MM.1S (cell line): ENCODE measurements around the gene SAMD4A.

Experiments
- DNase-seq: peaks from one replicate; pipeline ENCODE4 v3.0.0-alpha.2; 2015
- H2AFZ ChIP-seq: fragments of 300-600 bp; sonication (generic); 2 replicates; pipeline ENCODE4 v1.6.0; 2016; ENCODE audit warnings: antibody characterized with exemption, low read length
- H3F3A ChIP-seq: fragments of 300-600 bp; sonication (generic); 2 replicates; pipeline ENCODE4 v1.6.1; 2016; ENCODE audit warnings: mild to moderate bottlenecking, antibody characterized with exemption, low read length, moderate library complexity, mixed read lengths; ENCODE audit not compliant: insufficient read depth
- H3K27ac ChIP-seq: fragments of 300-600 bp; sonication (generic); 2 replicates; pipeline ENCODE4 v1.5.1; 2016; ENCODE audit warnings: mild to moderate bottlenecking, low read length
- H3K27me3 ChIP-seq: fragments of 300-600 bp; sonication (generic); replicated peaks from 2 replicates; pipeline ENCODE4 v1.6.0; 2016; ENCODE audit warnings: low read length; ENCODE audit not compliant: insufficient read depth
- H3K36me3 ChIP-seq: fragments of 300-600 bp; sonication (generic); replicated peaks from 2 replicates; pipeline ENCODE4 v1.6.1; 2016; ENCODE audit warnings: mild to moderate bottlenecking, low read length, mixed read lengths; ENCODE audit not compliant: insufficient read depth
- H3K4me1 ChIP-seq: fragments of 300-600 bp; sonication (generic); 2 replicates; pipeline ENCODE4 v1.6.1; 2016; ENCODE audit warnings: low read length, mixed read lengths
- H3K4me2 ChIP-seq: fragments of 300-600 bp; sonication (generic); 2 replicates; pipeline ENCODE4 v1.6.0; 2016; ENCODE audit warnings: low read depth, low read length
- H3K4me3 ChIP-seq: fragments of 300-600 bp; sonication (generic); 2 replicates; pipeline ENCODE4 v1.5.1; 2016; ENCODE audit warnings: low read length, mixed read lengths
- H3K79me2 ChIP-seq: fragments of 300-600 bp; sonication (generic); 2 replicates; pipeline ENCODE4 v1.6.1; 2016; ENCODE audit warnings: mixed run types, low read length, mixed read lengths
- H3K9ac ChIP-seq: fragments of 300-600 bp; sonication (generic); 2 replicates; pipeline ENCODE4 v1.6.1; 2016; ENCODE audit warnings: low read length, mixed read lengths
- H3K9me2 ChIP-seq: fragments of 300-600 bp; sonication (generic); replicated peaks from 2 replicates; pipeline ENCODE4 v1.6.1; 2016; ENCODE audit warnings: mild to moderate bottlenecking, low read length, mixed read lengths; ENCODE audit not compliant: insufficient read depth
- H3K9me3 ChIP-seq: fragments of 300-600 bp; sonication (generic); replicated peaks from 2 replicates; pipeline ENCODE4 v1.6.1; 2016; ENCODE audit warnings: mild to moderate bottlenecking, low read length, mixed read lengths; ENCODE audit not compliant: insufficient read depth
- H4K20me1 ChIP-seq: fragments of 300-600 bp; sonication (generic); 2 replicates; pipeline ENCODE4 v1.6.1; 2016; ENCODE audit warnings: mild to moderate bottlenecking, low read length, moderate library complexity, mixed read lengths; ENCODE audit not compliant: insufficient read depth
- EZH2 ChIP-seq: fragments of 300-600 bp; sonication (generic); optimal IDR thresholded peaks from 2 replicates; pipeline ENCODE3; 2017; ENCODE audit warnings: low read depth, mild to moderate bottlenecking, antibody characterized with exemption, low read length, mixed read lengths
- EZH2phosphoT487 ChIP-seq: fragments of 300-600 bp; sonication (generic); IDR thresholded peaks from 2 replicates; pipeline ENCODE4 v1.6.1; 2018; ENCODE audit warnings: antibody characterized with exemption, low read length
- TF ChIP-seq, protein P1 (sequence below): fragments of 300-600 bp; sonication (generic); IDR thresholded peaks from 2 replicates; pipeline ENCODE4 v1.5.1; 2016; ENCODE audit warnings: antibody characterized with exemption, low read length, mixed read lengths

The SAMD4A gene

GRCh38 chr14:54724676-54725325, 157.9 kb downstream of the SAMD4A start:
- H3K79me2 ChIP-seq: no peaks in the 10 kb centered on the region
- no peak overlapping the region for H3K9ac ChIP-seq
- H3K4me2 ChIP-seq: no peak overlapping the region
- no peaks in the 10 kb centered on the region for H3K9me2 ChIP-seq
- no peak for DNase-seq
- H3K27ac ChIP-seq: no peak overlapping the region
- H3K4me1 ChIP-seq: no peaks in the 10 kb centered on the region
- no peaks in the 10 kb centered on the region for H3K9me3 ChIP-seq
- H4K20me1 ChIP-seq: no peaks in the 10 kb centered on the region
- H3K36me3 ChIP-seq: no peaks in the 10 kb centered on the region
- no peak overlapping the region for H3K4me3 ChIP-seq
- H2AFZ ChIP-seq: no peak overlapping the region
- no peaks in the 10 kb centered on the region; the same call in 1 of the 2 replicates for H3K27me3 ChIP-seq
- 0 out of 2 replicates have a peak, but pooled peaks cover under 1% of the 10 kb centered on the region for H3F3A ChIP-seq
- no peak for TF ChIP-seq EZH2
- TF ChIP-seq, protein P1, sequence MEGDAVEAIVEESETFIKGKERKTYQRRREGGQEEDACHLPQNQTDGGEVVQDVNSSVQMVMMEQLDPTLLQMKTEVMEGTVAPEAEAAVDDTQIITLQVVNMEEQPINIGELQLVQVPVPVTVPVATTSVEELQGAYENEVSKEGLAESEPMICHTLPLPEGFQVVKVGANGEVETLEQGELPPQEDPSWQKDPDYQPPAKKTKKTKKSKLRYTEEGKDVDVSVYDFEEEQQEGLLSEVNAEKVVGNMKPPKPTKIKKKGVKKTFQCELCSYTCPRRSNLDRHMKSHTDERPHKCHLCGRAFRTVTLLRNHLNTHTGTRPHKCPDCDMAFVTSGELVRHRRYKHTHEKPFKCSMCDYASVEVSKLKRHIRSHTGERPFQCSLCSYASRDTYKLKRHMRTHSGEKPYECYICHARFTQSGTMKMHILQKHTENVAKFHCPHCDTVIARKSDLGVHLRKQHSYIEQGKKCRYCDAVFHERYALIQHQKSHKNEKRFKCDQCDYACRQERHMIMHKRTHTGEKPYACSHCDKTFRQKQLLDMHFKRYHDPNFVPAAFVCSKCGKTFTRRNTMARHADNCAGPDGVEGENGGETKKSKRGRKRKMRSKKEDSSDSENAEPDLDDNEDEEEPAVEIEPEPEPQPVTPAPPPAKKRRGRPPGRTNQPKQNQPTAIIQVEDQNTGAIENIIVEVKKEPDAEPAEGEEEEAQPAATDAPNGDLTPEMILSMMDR: no peak
- TF ChIP-seq EZH2phosphoT487: no peak

- Histone ChIP-seq H2AFZ (no peak overlapping the region), H3K27ac (no peak overlapping the region), H3K36me3 (no peaks in the 10 kb centered on the region), H3K4me3 (no peak overlapping the region), H4K20me1 (no peaks in the 10 kb centered on the region), H3K79me2 (no peaks in the 10 kb centered on the region), H3K9ac (no peak overlapping the region), H3K4me1 (peaks cover 6% of the 10 kb centered on the region; the same call in 1 of the 2 replicates), H3K4me2 (no peak overlapping the region), H3K9me2 (no peaks in the 10 kb centered on the region), H3K27me3 (no peaks in the 10 kb centered on the region; the same call in 1 of the 2 replicates), H3F3A (peaks cover 9% of the 10 kb centered on the region), H3K9me3 (no peaks in the 10 kb centered on the region)
- no peak for TF ChIP-seq EZH2phosphoT487
- no peak for DNase-seq
These were observed 159.1 kb downstream of the SAMD4A start for GRCh38 chr14:54725998-54726397.

- Histone ChIP-seq H3K4me1 (peaks cover 6% of the 10 kb centered on the region; the same call in 1 of the 2 replicates), H3K4me3 (no peak overlapping the region), H3K9me3 (no peaks in the 10 kb centered on the region), H3K27me3 (no peaks in the 10 kb centered on the region; the same call in 1 of the 2 replicates), H3K9me2 (no peaks in the 10 kb centered on the region), H3K9ac (no peak overlapping the region), H3K36me3 (no peaks in the 10 kb centered on the region), H4K20me1 (no peaks in the 10 kb centered on the region), H3K27ac (no peak overlapping the region), H3K79me2 (no peaks in the 10 kb centered on the region), H2AFZ (no peak overlapping the region), H3F3A (peaks cover 9% of the 10 kb centered on the region), H3K4me2 (no peak overlapping the region)
- no peak for DNase-seq
- TF ChIP-seq, protein P1: no peak
- TF ChIP-seq EZH2 (no peak), EZH2phosphoT487 (no peak)
These were observed 161.0 kb downstream of the SAMD4A start for GRCh38 chr14:54727929-54728328.
